ENCODE results near the gene NUDT14. TPM values are rescaled to one million over a fixed set of nuclear protein-coding genes. Genes with fewer than 3 reads are reported as not detected.

Gene NUDT14
- total RNA-seq, 1 donor from 2014 or later = 39.1 TPM

GRCh38 chr14:105216490-105217247 lies 35.6 kb upstream of the NUDT14 start:
- H3K4me1 Mint-ChIP-seq (ENCODE audit: unreplicated experiment) = peaks cover 5% of the 10 kb centered on the region
- no peaks in the 10 kb centered on the region for H3K27me3 Mint-ChIP-seq (ENCODE audit: unreplicated experiment)
- DNase-seq (ENCODE audit: extremely low spot score, unreplicated experiment) = no peak
- no peak for TF ChIP-seq CTCF (IDR thresholded peaks at IDR 0.05)
- peaks cover 15% of the 10 kb centered on the region for H3K36me3 Mint-ChIP-seq (ENCODE audit: unreplicated experiment)
- no peak overlapping the region for H3K4me3 Mint-ChIP-seq (ENCODE audit: unreplicated experiment)
- H3K9me3 Mint-ChIP-seq (ENCODE audit: unreplicated experiment) = no peaks in the 10 kb centered on the region
- no peak overlapping the region for H3K27ac Mint-ChIP-seq (ENCODE audit: unreplicated experiment)

- Mint-ChIP-seq H3K36me3 (ENCODE audit: unreplicated experiment) (peaks cover 15% of the 10 kb centered on the region), H3K9me3 (ENCODE audit: unreplicated experiment) (no peaks in the 10 kb centered on the region), H3K4me3 (ENCODE audit: unreplicated experiment) (no peak overlapping the region), H3K4me1 (ENCODE audit: unreplicated experiment) (peaks cover 5% of the 10 kb centered on the region), H3K27ac (ENCODE audit: unreplicated experiment) (no peak overlapping the region), H3K27me3 (ENCODE audit: unreplicated experiment) (no peaks in the 10 kb centered on the region)
- DNase-seq (ENCODE audit: extremely low spot score, unreplicated experiment) = no peak
- no peak for TF ChIP-seq CTCF (IDR thresholded peaks at IDR 0.05)
Observed at GRCh38 chr14:105215602-105216001, 34.5 kb upstream of the NUDT14 start.

- DNase-seq (ENCODE audit: extremely low spot score, unreplicated experiment) = no peak
- peaks cover 14% of the 10 kb centered on the region for H3K36me3 Mint-ChIP-seq (ENCODE audit: unreplicated experiment)
- TF ChIP-seq CTCF (IDR thresholded peaks at IDR 0.05) = no peak
- no peaks in the 10 kb centered on the region for H3K27me3 Mint-ChIP-seq (ENCODE audit: unreplicated experiment)
- no peaks in the 10 kb centered on the region for H3K9me3 Mint-ChIP-seq (ENCODE audit: unreplicated experiment)
- peaks cover 5% of the 10 kb centered on the region for H3K4me1 Mint-ChIP-seq (ENCODE audit: unreplicated experiment)
- no peak overlapping the region for H3K27ac Mint-ChIP-seq (ENCODE audit: unreplicated experiment)
- no peak overlapping the region for H3K4me3 Mint-ChIP-seq (ENCODE audit: unreplicated experiment)
Observed at GRCh38 chr14:105214324-105214915, 33.3 kb upstream of the NUDT14 start.

GRCh38 chr14:105213361-105213760 lies 32.2 kb upstream of the NUDT14 start:
- Mint-ChIP-seq H3K36me3 (ENCODE audit: unreplicated experiment) (peaks cover 8% of the 10 kb centered on the region), H3K4me3 (ENCODE audit: unreplicated experiment) (no peak overlapping the region), H3K9me3 (ENCODE audit: unreplicated experiment) (no peaks in the 10 kb centered on the region), H3K27ac (ENCODE audit: unreplicated experiment) (no peak overlapping the region), H3K4me1 (ENCODE audit: unreplicated experiment) (peaks cover 5% of the 10 kb centered on the region), H3K27me3 (ENCODE audit: unreplicated experiment) (no peaks in the 10 kb centered on the region)
- no peak for DNase-seq (ENCODE audit: extremely low spot score, unreplicated experiment)
- no peak for TF ChIP-seq CTCF (IDR thresholded peaks at IDR 0.05)

- no peak for TF ChIP-seq CTCF (IDR thresholded peaks at IDR 0.05)
- H3K36me3 Mint-ChIP-seq (ENCODE audit: unreplicated experiment) = peaks cover 6% of the 10 kb centered on the region
- no peaks in the 10 kb centered on the region for H3K9me3 Mint-ChIP-seq (ENCODE audit: unreplicated experiment)
- no peak overlapping the region for H3K27ac Mint-ChIP-seq (ENCODE audit: unreplicated experiment)
- H3K27me3 Mint-ChIP-seq (ENCODE audit: unreplicated experiment) = no peaks in the 10 kb centered on the region
- H3K4me1 Mint-ChIP-seq (ENCODE audit: unreplicated experiment) = peaks cover 5% of the 10 kb centered on the region
- no peak for DNase-seq (ENCODE audit: extremely low spot score, unreplicated experiment)
- H3K4me3 Mint-ChIP-seq (ENCODE audit: unreplicated experiment) = no peak overlapping the region
Observed at GRCh38 chr14:105212541-105213300, 31.6 kb upstream of the NUDT14 start.
